Mammary epithelial cell (primary cell): Measurements from ENCODE around the gene SLC2A2.

Source experiments
- EZH2 ChIP-seq: IDR thresholded peaks from 2 replicates; pipeline ENCODE4 v1.6.1; 2012; ENCODE audit warnings: low read length, inconsistent platforms, borderline replicate concordance
- TF ChIP-seq, protein P1 (sequence below), 2 donors: IDR thresholded peaks in 1 of 2; conservative IDR thresholded peaks in 1 of 2; 2 replicates each; pipeline ENCODE4 v1.5.1; 2011 to 2012; ENCODE audit warnings: inconsistent platforms in 2 of 2, low read length in 2 of 2, mild to moderate bottlenecking in 2 of 2, control low read depth in 1 of 2, low read depth in 1 of 2; ENCODE audit not compliant: insufficient read depth in 1 of 2; ENCODE audit errors: extremely low read depth in 1 of 2

DNA sequence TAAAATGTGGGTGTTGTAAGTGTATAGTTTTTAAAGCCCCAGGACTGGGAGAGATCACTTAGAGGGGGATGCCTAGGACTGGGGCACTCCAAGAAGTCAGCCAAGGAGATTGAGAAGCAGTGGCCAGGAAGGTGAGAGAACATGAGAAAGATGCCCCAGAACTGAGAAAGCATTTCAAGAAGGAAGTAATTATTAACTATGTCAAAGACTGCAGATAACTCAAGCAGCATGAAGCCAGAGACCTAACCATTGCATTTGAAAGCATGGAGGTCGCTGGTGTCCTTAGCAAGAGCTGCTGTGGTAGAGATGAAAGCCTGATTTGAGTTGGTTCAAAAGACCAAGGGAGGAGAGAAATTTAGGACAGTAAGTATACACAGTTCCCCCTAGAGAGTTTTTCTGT, 30.6 kb upstream of the SLC2A2 start:
- TF ChIP-seq, protein P1, sequence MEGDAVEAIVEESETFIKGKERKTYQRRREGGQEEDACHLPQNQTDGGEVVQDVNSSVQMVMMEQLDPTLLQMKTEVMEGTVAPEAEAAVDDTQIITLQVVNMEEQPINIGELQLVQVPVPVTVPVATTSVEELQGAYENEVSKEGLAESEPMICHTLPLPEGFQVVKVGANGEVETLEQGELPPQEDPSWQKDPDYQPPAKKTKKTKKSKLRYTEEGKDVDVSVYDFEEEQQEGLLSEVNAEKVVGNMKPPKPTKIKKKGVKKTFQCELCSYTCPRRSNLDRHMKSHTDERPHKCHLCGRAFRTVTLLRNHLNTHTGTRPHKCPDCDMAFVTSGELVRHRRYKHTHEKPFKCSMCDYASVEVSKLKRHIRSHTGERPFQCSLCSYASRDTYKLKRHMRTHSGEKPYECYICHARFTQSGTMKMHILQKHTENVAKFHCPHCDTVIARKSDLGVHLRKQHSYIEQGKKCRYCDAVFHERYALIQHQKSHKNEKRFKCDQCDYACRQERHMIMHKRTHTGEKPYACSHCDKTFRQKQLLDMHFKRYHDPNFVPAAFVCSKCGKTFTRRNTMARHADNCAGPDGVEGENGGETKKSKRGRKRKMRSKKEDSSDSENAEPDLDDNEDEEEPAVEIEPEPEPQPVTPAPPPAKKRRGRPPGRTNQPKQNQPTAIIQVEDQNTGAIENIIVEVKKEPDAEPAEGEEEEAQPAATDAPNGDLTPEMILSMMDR (conservative IDR thresholded peaks at IDR 0.05 in 1 of 2, IDR thresholded peaks at IDR 0.05 in 1 of 2; ENCODE audit: extremely low read depth in 1 of 2, insufficient read depth in 1 of 2, low read depth in 1 of 2, low read length in 2 of 2): no peak
- TF ChIP-seq EZH2: no peak
